Sigmoid colon (tissue), 3 donors: Measurements from ENCODE around the gene ATXN1.

Experiments
- CTCF ChIP-seq, 4 experiments: fragments of 450-650 bp in 3 of 4; fragments of 200-600 bp in 1 of 4; IDR thresholded peaks; one replicate each; pipeline ENCODE4 v1.5.1; 2016 to 2019; ENCODE audit warnings: antibody characterized with exemption in 4 of 4, mild to moderate bottlenecking in 3 of 4, moderate library complexity in 2 of 4
- POLR2A ChIP-seq, 2 donors: fragments of 450-650 bp; IDR thresholded peaks; one replicate each; pipeline ENCODE4 v1.6.1; 2016; ENCODE audit warnings: antibody characterized with exemption in 2 of 2, mild to moderate bottlenecking in 2 of 2, moderate library complexity in 2 of 2

- TF ChIP-seq CTCF (IDR thresholded peaks at IDR 0.05) (no peak), POLR2A (IDR thresholded peaks at IDR 0.05) (no peak)
Measured at GRCh38 chr6:16362819-16363589, 398.3 kb downstream of the ATXN1 start.
